GM12878 (cell line): Measurements from ENCODE around the gene TBCE.

Experiments used
- CHD2 ChIP-seq: IDR thresholded peaks from 2 replicates; pipeline ENCODE4 v1.6.1; 2011; ENCODE audit warnings: low read depth, low read length, improper control_type of control experiment, borderline replicate concordance
- HCFC1 ChIP-seq: fragments of 150-350 bp; IDR thresholded peaks from 2 replicates; pipeline ENCODE4 v1.6.1; 2014; ENCODE audit warnings: low read length
- POLR2A ChIP-seq: IDR thresholded peaks from 2 replicates; pipeline ENCODE4 v1.6.1; 2011; ENCODE audit warnings: low read depth, mild to moderate bottlenecking, low read length
- SIN3A ChIP-seq: IDR thresholded peaks from 2 replicates; pipeline ENCODE4 v1.6.1; 2012; ENCODE audit warnings: low read depth, low read length, improper control_type of control experiment
- TF ChIP-seq, protein P1 (sequence below): fragments of 450-650 bp; IDR thresholded peaks from 2 replicates; pipeline ENCODE4 v1.6.1; 2016; ENCODE audit warnings: mild to moderate bottlenecking
- TF ChIP-seq, protein P2 (sequence below), 3 experiments: IDR thresholded peaks in 2 of 3; conservative IDR thresholded peaks in 1 of 3; 2 replicates each; pipeline ENCODE4 v1.5.1; 2011; ENCODE audit warnings: low read depth in 3 of 3, low read length in 3 of 3, mild to moderate bottlenecking in 3 of 3, control low read depth in 2 of 3, moderate library complexity in 2 of 3, inconsistent platforms in 1 of 3, mixed read lengths in 1 of 3; ENCODE audit not compliant: control insufficient read depth in 2 of 3, insufficient read depth in 1 of 3; ENCODE audit errors: extremely low read depth in 1 of 3
- TF ChIP-seq, protein P3 (sequence below): fragments of 450-650 bp; IDR thresholded peaks from 2 replicates; pipeline ENCODE4 v1.6.1; 2018; ENCODE audit warnings: mild to moderate bottlenecking, low read depth, moderate library complexity; ENCODE audit not compliant: partially characterized antibody

DNA sequence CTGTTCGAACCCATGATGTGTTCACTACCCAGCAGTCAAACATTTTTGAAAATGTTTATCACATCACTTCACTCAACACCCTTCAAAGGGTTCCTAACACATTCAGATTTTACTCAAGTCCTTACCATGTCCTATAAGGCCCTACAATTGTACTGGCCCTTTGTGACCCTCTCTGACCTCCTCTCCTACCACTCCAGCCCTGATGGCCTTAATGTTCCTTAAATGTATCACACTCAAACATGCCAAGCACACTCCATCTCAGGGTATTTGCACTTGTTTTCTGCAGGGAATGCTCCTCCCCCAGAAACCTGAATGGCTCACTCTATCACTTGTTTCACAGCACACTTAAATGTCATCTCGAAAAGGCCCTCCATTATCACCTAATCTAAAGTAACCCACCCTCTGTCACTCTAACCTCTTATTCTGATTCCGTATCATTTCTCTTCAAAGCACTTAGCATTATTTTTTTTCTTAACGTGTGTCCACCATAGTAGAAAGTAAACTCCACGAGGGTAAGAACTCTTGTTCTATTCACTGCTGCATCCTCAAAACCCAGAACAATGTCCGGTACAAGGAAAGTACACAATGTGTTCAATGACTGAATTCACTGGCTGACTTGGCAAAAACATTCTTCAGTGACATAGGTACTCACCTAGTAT is 46.6 kb upstream of the TBCE start:
- TF ChIP-seq, protein P1, sequence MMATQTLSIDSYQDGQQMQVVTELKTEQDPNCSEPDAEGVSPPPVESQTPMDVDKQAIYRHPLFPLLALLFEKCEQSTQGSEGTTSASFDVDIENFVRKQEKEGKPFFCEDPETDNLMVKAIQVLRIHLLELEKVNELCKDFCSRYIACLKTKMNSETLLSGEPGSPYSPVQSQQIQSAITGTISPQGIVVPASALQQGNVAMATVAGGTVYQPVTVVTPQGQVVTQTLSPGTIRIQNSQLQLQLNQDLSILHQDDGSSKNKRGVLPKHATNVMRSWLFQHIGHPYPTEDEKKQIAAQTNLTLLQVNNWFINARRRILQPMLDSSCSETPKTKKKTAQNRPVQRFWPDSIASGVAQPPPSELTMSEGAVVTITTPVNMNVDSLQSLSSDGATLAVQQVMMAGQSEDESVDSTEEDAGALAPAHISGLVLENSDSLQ = no peak
- TF ChIP-seq, protein P2, sequence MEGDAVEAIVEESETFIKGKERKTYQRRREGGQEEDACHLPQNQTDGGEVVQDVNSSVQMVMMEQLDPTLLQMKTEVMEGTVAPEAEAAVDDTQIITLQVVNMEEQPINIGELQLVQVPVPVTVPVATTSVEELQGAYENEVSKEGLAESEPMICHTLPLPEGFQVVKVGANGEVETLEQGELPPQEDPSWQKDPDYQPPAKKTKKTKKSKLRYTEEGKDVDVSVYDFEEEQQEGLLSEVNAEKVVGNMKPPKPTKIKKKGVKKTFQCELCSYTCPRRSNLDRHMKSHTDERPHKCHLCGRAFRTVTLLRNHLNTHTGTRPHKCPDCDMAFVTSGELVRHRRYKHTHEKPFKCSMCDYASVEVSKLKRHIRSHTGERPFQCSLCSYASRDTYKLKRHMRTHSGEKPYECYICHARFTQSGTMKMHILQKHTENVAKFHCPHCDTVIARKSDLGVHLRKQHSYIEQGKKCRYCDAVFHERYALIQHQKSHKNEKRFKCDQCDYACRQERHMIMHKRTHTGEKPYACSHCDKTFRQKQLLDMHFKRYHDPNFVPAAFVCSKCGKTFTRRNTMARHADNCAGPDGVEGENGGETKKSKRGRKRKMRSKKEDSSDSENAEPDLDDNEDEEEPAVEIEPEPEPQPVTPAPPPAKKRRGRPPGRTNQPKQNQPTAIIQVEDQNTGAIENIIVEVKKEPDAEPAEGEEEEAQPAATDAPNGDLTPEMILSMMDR (IDR thresholded peaks at IDR 0.05 in 2 of 3, conservative IDR thresholded peaks at IDR 0.05 in 1 of 3; ENCODE audit: control insufficient read depth in 2 of 3, extremely low read depth in 1 of 3, insufficient read depth in 1 of 3, low read depth in 3 of 3, low read length in 3 of 3) = no peak
- TF ChIP-seq, protein P3, sequence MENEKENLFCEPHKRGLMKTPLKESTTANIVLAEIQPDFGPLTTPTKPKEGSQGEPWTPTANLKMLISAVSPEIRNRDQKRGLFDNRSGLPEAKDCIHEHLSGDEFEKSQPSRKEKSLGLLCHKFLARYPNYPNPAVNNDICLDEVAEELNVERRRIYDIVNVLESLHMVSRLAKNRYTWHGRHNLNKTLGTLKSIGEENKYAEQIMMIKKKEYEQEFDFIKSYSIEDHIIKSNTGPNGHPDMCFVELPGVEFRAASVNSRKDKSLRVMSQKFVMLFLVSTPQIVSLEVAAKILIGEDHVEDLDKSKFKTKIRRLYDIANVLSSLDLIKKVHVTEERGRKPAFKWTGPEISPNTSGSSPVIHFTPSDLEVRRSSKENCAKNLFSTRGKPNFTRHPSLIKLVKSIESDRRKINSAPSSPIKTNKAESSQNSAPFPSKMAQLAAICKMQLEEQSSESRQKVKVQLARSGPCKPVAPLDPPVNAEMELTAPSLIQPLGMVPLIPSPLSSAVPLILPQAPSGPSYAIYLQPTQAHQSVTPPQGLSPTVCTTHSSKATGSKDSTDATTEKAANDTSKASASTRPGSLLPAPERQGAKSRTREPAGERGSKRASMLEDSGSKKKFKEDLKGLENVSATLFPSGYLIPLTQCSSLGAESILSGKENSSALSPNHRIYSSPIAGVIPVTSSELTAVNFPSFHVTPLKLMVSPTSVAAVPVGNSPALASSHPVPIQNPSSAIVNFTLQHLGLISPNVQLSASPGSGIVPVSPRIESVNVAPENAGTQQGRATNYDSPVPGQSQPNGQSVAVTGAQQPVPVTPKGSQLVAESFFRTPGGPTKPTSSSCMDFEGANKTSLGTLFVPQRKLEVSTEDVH = no peak
- no peak for TF ChIP-seq CHD2
- TF ChIP-seq POLR2A = no peak
- no peak for TF ChIP-seq HCFC1
- TF ChIP-seq SIN3A = no peak
